ENCODE results near the gene VPS33B. TPM values are rescaled to one million over a fixed set of nuclear protein-coding genes. Genes with fewer than 3 reads are reported as not detected.

The VPS33B gene
- 10 to 100 TPM; 21.4 to 23.4 TPM for total RNA-seq

GRCh38 chr15:91022075-91022831 lies at the start of gene VPS33B:
TSS of gene VPS33B (minus strand) at chr15:91022594. CDS start at chr15:91022249, 345 bp downstream.
- peak; percentile 90 for ATAC-seq (replicated peaks)
- no peaks in the 10 kb centered on the region for H3K9me3 Mint-ChIP-seq
- peaks cover 33% of the 10 kb centered on the region for H3K4me1 Mint-ChIP-seq

GRCh38 chr15:91072161-91072560 lies 49.8 kb upstream of the VPS33B start:
- ATAC-seq (replicated peaks) = no peak
- H3K36me3 Mint-ChIP-seq (ENCODE audit: low read depth) = no peaks in the 10 kb centered on the region
- no peak overlapping the region for H3K27ac Mint-ChIP-seq
- no peak overlapping the region for H3K4me3 Mint-ChIP-seq
- no peaks in the 10 kb centered on the region for H3K9me3 Mint-ChIP-seq
- no peaks in the 10 kb centered on the region for H3K4me1 Mint-ChIP-seq
- peaks cover 23% of the 10 kb centered on the region for H3K27me3 Mint-ChIP-seq

More at GRCh38 chr15:91022075-91022831, at the start of gene VPS33B:
- Mint-ChIP-seq H3K27ac (peak within 1 kb of the TSS; percentile 85), H3K4me3 (peak within 1 kb of the TSS; percentile 96), H3K36me3 (ENCODE audit: low read depth) (peaks cover 20% of the 10 kb centered on the region), H3K27me3 (no peaks in the 10 kb centered on the region)

GRCh38 chr15:91070872-91071271 lies 48.5 kb upstream of the VPS33B start:
- Mint-ChIP-seq H3K27ac (no peak overlapping the region), H3K4me3 (no peak overlapping the region), H3K4me1 (no peaks in the 10 kb centered on the region), H3K27me3 (peaks cover 30% of the 10 kb centered on the region), H3K36me3 (ENCODE audit: low read depth) (no peaks in the 10 kb centered on the region), H3K9me3 (no peaks in the 10 kb centered on the region)
- ATAC-seq (replicated peaks) = no peak

- ATAC-seq (replicated peaks) = no peak
- Mint-ChIP-seq H3K36me3 (ENCODE audit: low read depth) (no peaks in the 10 kb centered on the region), H3K4me1 (no peaks in the 10 kb centered on the region), H3K9me3 (no peaks in the 10 kb centered on the region), H3K4me3 (no peak overlapping the region), H3K27ac (no peak overlapping the region), H3K27me3 (peaks cover 30% of the 10 kb centered on the region)
These were observed 46.6 kb upstream of the VPS33B start for GRCh38 chr15:91068966-91069365.

GRCh38 chr15:91068436-91068835 lies 46.0 kb upstream of the VPS33B start:
- H3K27me3 Mint-ChIP-seq = peaks cover 30% of the 10 kb centered on the region
- H3K4me3 Mint-ChIP-seq = no peak overlapping the region
- ATAC-seq (replicated peaks) = no peak
- no peak overlapping the region for H3K27ac Mint-ChIP-seq
- no peaks in the 10 kb centered on the region for H3K4me1 Mint-ChIP-seq
- H3K36me3 Mint-ChIP-seq (ENCODE audit: low read depth) = no peaks in the 10 kb centered on the region
- no peaks in the 10 kb centered on the region for H3K9me3 Mint-ChIP-seq

GRCh38 chr15:91067036-91067435 lies 44.6 kb upstream of the VPS33B start:
- Mint-ChIP-seq H3K27ac (no peak overlapping the region), H3K9me3 (no peaks in the 10 kb centered on the region), H3K4me1 (no peaks in the 10 kb centered on the region), H3K27me3 (peaks cover 22% of the 10 kb centered on the region), H3K4me3 (no peak overlapping the region), H3K36me3 (ENCODE audit: low read depth) (no peaks in the 10 kb centered on the region)
- ATAC-seq (replicated peaks) = no peak

- ATAC-seq (replicated peaks) = no peak
- no peak overlapping the region for H3K27ac Mint-ChIP-seq
- H3K4me3 Mint-ChIP-seq = no peak overlapping the region
- peaks cover 14% of the 10 kb centered on the region for H3K27me3 Mint-ChIP-seq
- no peaks in the 10 kb centered on the region for H3K9me3 Mint-ChIP-seq
- H3K36me3 Mint-ChIP-seq (ENCODE audit: low read depth) = no peaks in the 10 kb centered on the region
- H3K4me1 Mint-ChIP-seq = no peaks in the 10 kb centered on the region
These were observed 43.1 kb upstream of the VPS33B start for GRCh38 chr15:91065505-91065904.

GRCh38 chr15:91061997-91062396 lies 39.6 kb upstream of the VPS33B start:
- Mint-ChIP-seq H3K4me1 (no peaks in the 10 kb centered on the region), H3K27me3 (peaks cover 32% of the 10 kb centered on the region), H3K27ac (no peak overlapping the region), H3K9me3 (no peaks in the 10 kb centered on the region), H3K36me3 (ENCODE audit: low read depth) (no peaks in the 10 kb centered on the region), H3K4me3 (no peak overlapping the region)
- no peak for ATAC-seq (replicated peaks)

GRCh38 chr15:91061230-91061629 lies 38.8 kb upstream of the VPS33B start:
- no peak for ATAC-seq (replicated peaks)
- Mint-ChIP-seq H3K27ac (no peak overlapping the region), H3K9me3 (no peaks in the 10 kb centered on the region), H3K27me3 (peaks cover 28% of the 10 kb centered on the region), H3K4me3 (no peak overlapping the region), H3K36me3 (ENCODE audit: low read depth) (no peaks in the 10 kb centered on the region), H3K4me1 (no peaks in the 10 kb centered on the region)

GRCh38 chr15:91055548-91056331 lies 33.3 kb upstream of the VPS33B start:
- no peaks in the 10 kb centered on the region for H3K4me1 Mint-ChIP-seq
- H3K27me3 Mint-ChIP-seq = peaks cover 61% of the 10 kb centered on the region
- peak; percentile 35 for ATAC-seq (replicated peaks)
- no peak overlapping the region for H3K4me3 Mint-ChIP-seq
- no peaks in the 10 kb centered on the region for H3K9me3 Mint-ChIP-seq
- H3K36me3 Mint-ChIP-seq (ENCODE audit: low read depth) = no peaks in the 10 kb centered on the region
- no peak overlapping the region for H3K27ac Mint-ChIP-seq

GRCh38 chr15:91054816-91055215 lies 32.4 kb upstream of the VPS33B start:
- ATAC-seq (replicated peaks) = no peak
- Mint-ChIP-seq H3K9me3 (no peaks in the 10 kb centered on the region), H3K27me3 (peaks cover 57% of the 10 kb centered on the region), H3K4me3 (no peak overlapping the region), H3K4me1 (peaks cover under 1% of the 10 kb centered on the region), H3K27ac (no peak overlapping the region), H3K36me3 (ENCODE audit: low read depth) (no peaks in the 10 kb centered on the region)

- ATAC-seq (replicated peaks) = no peak
- Mint-ChIP-seq H3K4me3 (no peak overlapping the region), H3K36me3 (ENCODE audit: low read depth) (no peaks in the 10 kb centered on the region), H3K4me1 (peaks cover 7% of the 10 kb centered on the region), H3K27ac (no peak overlapping the region), H3K9me3 (no peaks in the 10 kb centered on the region), H3K27me3 (peaks cover 33% of the 10 kb centered on the region)
These were observed 28.9 kb upstream of the VPS33B start for GRCh38 chr15:91051248-91051647.

GRCh38 chr15:91050128-91050455 lies 27.7 kb upstream of the VPS33B start:
- H3K27ac Mint-ChIP-seq = no peak overlapping the region
- peaks cover 7% of the 10 kb centered on the region for H3K4me1 Mint-ChIP-seq
- peak; percentile 21 for ATAC-seq (replicated peaks)
- peaks cover 29% of the 10 kb centered on the region for H3K27me3 Mint-ChIP-seq
- H3K9me3 Mint-ChIP-seq = no peaks in the 10 kb centered on the region
- H3K36me3 Mint-ChIP-seq (ENCODE audit: low read depth) = no peaks in the 10 kb centered on the region
- no peak overlapping the region for H3K4me3 Mint-ChIP-seq

GRCh38 chr15:91049378-91050127 lies 27.2 kb upstream of the VPS33B start:
- peaks cover 11% of the 10 kb centered on the region for H3K4me1 Mint-ChIP-seq
- no peak overlapping the region for H3K4me3 Mint-ChIP-seq
- H3K27ac Mint-ChIP-seq = no peak overlapping the region
- ATAC-seq (replicated peaks) = peak; percentile 85
- no peaks in the 10 kb centered on the region for H3K36me3 Mint-ChIP-seq (ENCODE audit: low read depth)
- H3K9me3 Mint-ChIP-seq = no peaks in the 10 kb centered on the region
- H3K27me3 Mint-ChIP-seq = peaks cover 23% of the 10 kb centered on the region

Measured in activated T-helper 17 cell treated with anti-CD3 and anti-CD28 coated beads, Interleukin-2, amount 50 U/mL, for 72 hours (primary cell).